Stimulated activated naive CD8-positive, alpha-beta T cell treated with anti-CD3 and anti-CD28 coated beads, Interleukin-15, Interleukin-2, amounts not matched to agents 100 ng/mL and 50 ng/mL, for 24 hours (primary cell): ENCODE data around the gene TINAG.

Experiments
- H3K27ac Mint-ChIP-seq: one replicate; pipeline ENCODE4 v1.8.0; 2021; ENCODE audit warnings: mild to moderate bottlenecking, mixed read lengths
- H3K27me3 Mint-ChIP-seq: one replicate; pipeline ENCODE4 v1.8.0; 2021; ENCODE audit warnings: mixed read lengths
- H3K36me3 Mint-ChIP-seq: one replicate; pipeline ENCODE4 v1.8.0; 2021; ENCODE audit warnings: low read depth, mixed read lengths
- H3K4me1 Mint-ChIP-seq: one replicate; pipeline ENCODE4 v1.8.0; 2021; ENCODE audit warnings: low read depth, mixed read lengths
- H3K4me3 Mint-ChIP-seq: one replicate; pipeline ENCODE4 v1.8.0; 2021; ENCODE audit warnings: mild to moderate bottlenecking, mixed read lengths
- H3K9me3 Mint-ChIP-seq: one replicate; pipeline ENCODE4 v1.8.0; 2021; ENCODE audit warnings: mixed read lengths

Gene TINAG

GRCh38 chr6:54431466-54431865 is 123.2 kb downstream of the TINAG start:
- Mint-ChIP-seq H3K4me3 (no peak overlapping the region), H3K4me1 (no peaks in the 10 kb centered on the region), H3K9me3 (no peaks in the 10 kb centered on the region), H3K27ac (no peak overlapping the region), H3K36me3 (no peaks in the 10 kb centered on the region), H3K27me3 (no peaks in the 10 kb centered on the region)
